HFF-Myc (cell line): ENCODE measurements around the gene XPO4.
"Not testable (repeated sequence)": the region's sequence is repeated elsewhere in the genome, so short reads cannot be mapped to it uniquely, and the experiment has no call there.

Experiments used
- DNase-seq: peaks from one replicate; pipeline ENCODE4 v3.0.0-alpha.2; 2011; ENCODE audit warnings: low read depth; ENCODE audit errors: extremely low read depth
- H3K4me3 ChIP-seq: replicated peaks from 2 replicates; pipeline ENCODE4 v1.5.1; 2011; ENCODE audit warnings: low read depth, mild to moderate bottlenecking, control low read depth, low read length
- TF ChIP-seq, protein P1 (sequence below): IDR thresholded peaks from 2 replicates; pipeline ENCODE4 v1.5.1; 2012; ENCODE audit warnings: mild to moderate bottlenecking, low read depth, low read length, control low read depth; ENCODE audit errors: missing control alignments

XPO4 gene

DNA sequence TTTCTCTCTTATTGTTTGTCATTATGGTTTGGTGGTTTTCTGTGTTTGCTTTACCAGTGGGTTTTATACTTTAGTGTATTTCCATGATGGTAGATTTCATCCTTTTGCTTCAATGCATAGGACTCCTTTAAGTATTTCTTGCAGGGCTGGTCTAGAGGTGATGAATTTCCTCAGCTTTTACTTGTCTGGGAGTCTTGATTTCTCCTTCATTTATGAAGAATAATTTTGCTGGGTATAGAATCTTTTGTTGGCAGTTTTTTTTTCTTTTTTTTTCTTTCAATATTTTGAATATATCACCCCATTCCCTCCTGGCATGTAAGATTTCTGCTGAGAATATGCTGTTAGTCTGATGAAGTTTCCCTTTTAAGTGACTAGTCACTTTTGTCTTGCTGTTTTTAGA, 148.5 kb downstream of the XPO4 start:
- H3K4me3 ChIP-seq, result no peak overlapping the region
- TF ChIP-seq, protein P1, sequence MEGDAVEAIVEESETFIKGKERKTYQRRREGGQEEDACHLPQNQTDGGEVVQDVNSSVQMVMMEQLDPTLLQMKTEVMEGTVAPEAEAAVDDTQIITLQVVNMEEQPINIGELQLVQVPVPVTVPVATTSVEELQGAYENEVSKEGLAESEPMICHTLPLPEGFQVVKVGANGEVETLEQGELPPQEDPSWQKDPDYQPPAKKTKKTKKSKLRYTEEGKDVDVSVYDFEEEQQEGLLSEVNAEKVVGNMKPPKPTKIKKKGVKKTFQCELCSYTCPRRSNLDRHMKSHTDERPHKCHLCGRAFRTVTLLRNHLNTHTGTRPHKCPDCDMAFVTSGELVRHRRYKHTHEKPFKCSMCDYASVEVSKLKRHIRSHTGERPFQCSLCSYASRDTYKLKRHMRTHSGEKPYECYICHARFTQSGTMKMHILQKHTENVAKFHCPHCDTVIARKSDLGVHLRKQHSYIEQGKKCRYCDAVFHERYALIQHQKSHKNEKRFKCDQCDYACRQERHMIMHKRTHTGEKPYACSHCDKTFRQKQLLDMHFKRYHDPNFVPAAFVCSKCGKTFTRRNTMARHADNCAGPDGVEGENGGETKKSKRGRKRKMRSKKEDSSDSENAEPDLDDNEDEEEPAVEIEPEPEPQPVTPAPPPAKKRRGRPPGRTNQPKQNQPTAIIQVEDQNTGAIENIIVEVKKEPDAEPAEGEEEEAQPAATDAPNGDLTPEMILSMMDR, result no peak
- no peak for DNase-seq

GRCh38 chr13:20749377-20749776, 153.2 kb downstream of the XPO4 start:
- no peak for DNase-seq
- TF ChIP-seq, protein P1, result no peak
- no peak overlapping the region for H3K4me3 ChIP-seq

GRCh38 chr13:20743830-20744404, 158.6 kb downstream of the XPO4 start:
- not testable (repeated sequence) for H3K4me3 ChIP-seq, DNase-seq

- no peak overlapping the region for H3K4me3 ChIP-seq
- TF ChIP-seq, protein P1, result no peak
- no peak for DNase-seq
Measured at GRCh38 chr13:20740021-20740420, 162.5 kb downstream of the XPO4 start.

DNA sequence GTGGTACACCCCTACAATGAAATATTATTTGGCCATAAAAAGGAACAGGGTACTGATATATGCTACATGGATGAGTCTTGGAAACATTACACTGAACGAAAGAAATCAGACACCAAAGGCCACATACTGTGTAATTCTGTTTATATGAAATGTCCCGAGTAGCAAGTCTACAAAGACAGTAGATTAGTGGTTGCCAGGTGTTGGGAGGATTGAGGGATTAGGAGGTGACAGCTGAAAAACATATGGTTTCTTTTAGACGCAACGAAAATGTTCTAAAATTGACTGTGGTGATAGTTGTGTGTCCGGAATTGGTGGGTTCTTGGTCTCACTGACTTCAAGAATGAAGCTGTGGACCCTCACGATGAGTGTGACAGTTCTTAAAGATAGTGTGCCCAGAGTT, 163.9 kb downstream of the XPO4 start:
- no peak for DNase-seq
- TF ChIP-seq, protein P1, result no peak
- H3K4me3 ChIP-seq, result no peak overlapping the region

GRCh38 chr13:20729633-20730585, 172.6 kb downstream of the XPO4 start:
- TF ChIP-seq, protein P1, result no peak
- DNase-seq, result no peak
- no peak overlapping the region for H3K4me3 ChIP-seq

DNA sequence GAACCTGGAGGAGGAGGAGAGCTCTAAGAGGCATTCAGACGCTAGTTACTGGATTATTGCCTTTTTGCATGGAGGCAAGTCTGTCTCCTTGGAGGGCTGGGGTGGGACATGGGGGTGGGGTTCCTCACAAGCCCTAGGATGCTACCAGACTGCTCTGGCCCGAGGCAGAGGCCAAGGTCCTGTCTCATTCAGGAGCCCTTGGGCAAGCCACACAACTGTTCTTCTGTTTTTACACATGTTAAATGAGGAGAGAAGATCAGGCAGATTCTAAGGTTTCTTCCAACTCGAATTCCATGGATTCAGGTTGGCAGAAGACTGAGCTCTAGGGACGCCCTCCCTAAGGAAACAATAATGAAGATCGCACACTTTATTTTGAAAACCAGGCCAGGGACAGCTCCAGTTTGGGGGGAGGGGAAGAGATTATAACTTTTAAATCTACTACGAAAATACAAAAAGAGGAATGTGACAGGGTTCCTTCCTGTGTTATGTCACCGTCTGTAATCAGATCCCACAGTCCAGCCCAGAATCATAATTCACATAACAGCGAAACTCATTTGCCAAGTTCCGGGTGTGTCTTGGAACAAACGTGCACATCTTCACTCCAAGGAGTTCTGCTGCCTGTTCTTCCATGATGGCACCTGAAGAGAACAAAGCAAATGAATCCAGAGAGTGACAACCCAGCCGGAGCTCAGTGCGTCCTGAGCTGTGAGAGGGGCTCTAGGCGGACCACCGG, 173.8 kb downstream of the XPO4 start:
- no peak for DNase-seq
- H3K4me3 ChIP-seq, result no peak overlapping the region
- TF ChIP-seq, protein P1, result no peak
